HepG2 (cell line): ENCODE results near the gene IL1A. TPM values are rescaled to one million over a fixed set of nuclear protein-coding genes. Genes with fewer than 3 reads are reported as not detected.

Experiments
- BCL6 ChIP-seq: IDR thresholded peaks from 2 replicates; pipeline ENCODE4 v1.6.1; 2016; ENCODE audit warnings: missing genetic modification reagents, missing compliant biosample characterization
- HIVEP1 ChIP-seq: sonication (generic); formaldehyde crosslinking; IDR thresholded peaks from 2 replicates; pipeline ENCODE4 v1.4.0; 2020; ENCODE audit warnings: mild to moderate bottlenecking, missing genetic modification reagents
- RAD21 ChIP-seq: fragments of 450-650 bp; formaldehyde crosslinking; IDR thresholded peaks from 2 replicates; pipeline ENCODE4 v1.5.0; 2020; ENCODE audit warnings: mild to moderate bottlenecking
- REPIN1 ChIP-seq: sonication (generic); formaldehyde crosslinking; IDR thresholded peaks from 2 replicates; pipeline ENCODE4 v1.8.0; 2022; ENCODE audit warnings: missing genetic modification reagents, low read depth, mild to moderate bottlenecking, borderline replicate concordance
- SPEN ChIP-seq: sonication (generic); formaldehyde crosslinking; IDR thresholded peaks from 2 replicates; pipeline ENCODE4 v1.5.1; 2020; ENCODE audit warnings: low read depth, mild to moderate bottlenecking, missing genetic modification reagents
- XRCC5 ChIP-seq: fragments of 200-400 bp; formaldehyde crosslinking; optimal IDR thresholded peaks from 2 replicates; pipeline ENCODE3; 2017; ENCODE audit warnings: mild to moderate bottlenecking, low read length
- ZNF468 ChIP-seq: sonication (generic); formaldehyde crosslinking; IDR thresholded peaks from 2 replicates; pipeline ENCODE4 v1.8.0; 2022; ENCODE audit warnings: mild to moderate bottlenecking, moderate library complexity, missing genetic modification reagents
- ZNF546 ChIP-seq: sonication (generic); formaldehyde crosslinking; conservative IDR thresholded peaks from 2 replicates; pipeline ENCODE4 v1.8.1; 2023; ENCODE audit warnings: mild to moderate bottlenecking, missing genetic modification reagents
- ZNF878 ChIP-seq: sonication (generic); formaldehyde crosslinking; IDR thresholded peaks from 2 replicates; pipeline ENCODE4 v1.8.1; 2023; ENCODE audit warnings: mild to moderate bottlenecking, missing genetic modification reagents, moderate library complexity
- polyA plus RNA-seq, 8 experiments: library from polyadenylated mRNA; depleted of rRNA in 3 of 8; stranded (reverse) in 7 of 8; unstranded in 1 of 8; fragments of >200 nt; fragmentation: Illumina TruSeq in 4 of 8; extraction: Trizol in 4 of 8; gene quantifications; 2 replicates each; pipeline versions ENCODE4 v1.2.1 to v1.2.3, GENCODE V29; 2011 to 2016; ENCODE audit warnings: low read depth in 4 of 8, missing spikeins in 1 of 8, mixed read lengths in 1 of 8; ENCODE audit not compliant: insufficient read depth in 1 of 8
- total RNA-seq, 5 experiments: library from RNA; depleted of rRNA; stranded (reverse); fragments of >200 nt; fragmentation: Illumina TruSeq; extraction: Trizol; gene quantifications; 2 replicates each; pipeline ENCODE4 v1.2.3, GENCODE V29; 2016; ENCODE audit warnings: low read depth in 1 of 5
- TF ChIP-seq, protein P1 (sequence below): IDR thresholded peaks from 2 replicates; pipeline ENCODE4 v1.4.0; 2020; ENCODE audit warnings: mild to moderate bottlenecking, missing genetic modification reagents
- TF ChIP-seq, protein P2 (sequence below): sonication (generic); formaldehyde crosslinking; IDR thresholded peaks from 2 replicates; pipeline ENCODE4 v1.4.0; 2020; ENCODE audit warnings: mild to moderate bottlenecking, missing genetic modification reagents
- TF ChIP-seq, protein P3 (sequence below): sonication (generic); formaldehyde crosslinking; IDR thresholded peaks from 2 replicates; pipeline ENCODE4 v1.5.1; 2020; ENCODE audit warnings: mild to moderate bottlenecking, missing genetic modification reagents, borderline replicate concordance

IL1A gene
- total and polyA plus RNA-seq, 2 of the 13 experiments (the other 11 are each of a cell fraction or from before 2014, with no cell fraction given) = not detected

DNA sequence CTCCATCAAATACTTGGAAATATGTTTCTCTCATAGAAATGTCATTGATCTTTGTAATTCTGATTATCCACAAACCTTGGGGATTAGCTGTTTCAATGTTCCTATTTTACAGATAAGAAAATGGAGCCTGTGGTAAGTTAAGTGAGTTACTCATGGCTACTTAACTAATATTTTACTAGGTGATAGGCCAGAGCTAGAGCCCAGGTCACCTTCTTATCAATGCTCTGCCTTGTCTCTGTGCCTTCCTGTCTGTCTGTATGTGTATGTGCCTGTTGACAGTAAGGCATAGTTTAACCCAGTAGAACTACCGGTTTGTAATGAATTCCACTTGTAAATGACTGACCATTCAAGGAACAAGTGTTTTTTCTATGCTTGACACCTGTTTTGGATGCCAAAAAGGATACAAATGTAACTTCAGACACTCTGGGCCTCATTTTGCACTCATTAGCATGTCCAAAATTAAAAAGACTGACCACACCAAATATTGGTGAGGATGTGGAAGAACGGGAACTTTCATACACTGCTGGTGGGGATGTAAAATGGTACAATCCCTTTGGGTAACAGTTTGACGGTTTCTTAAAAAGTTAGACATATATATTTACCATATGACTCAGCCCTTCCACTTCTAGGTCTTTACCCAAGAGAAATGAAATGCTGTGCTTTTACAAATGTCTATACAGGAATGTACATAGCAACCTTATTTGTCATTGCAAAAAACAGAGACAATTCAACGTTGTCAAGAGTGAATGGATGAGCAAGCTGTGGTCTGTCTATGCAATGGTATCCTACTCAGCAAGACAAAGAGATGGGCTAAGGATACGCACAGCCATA is 19.6 kb upstream of the IL1A start (continued):
- TF ChIP-seq SPEN (CRISPR knock-in tag) (peak; percentile 62; the same call in 1 of the 2 replicates), ZNF878 (CRISPR knock-in tag) (peak; percentile 13; the same call in 1 of the 2 replicates), BCL6 (CRISPR knock-in tag) (peak; percentile 88), RAD21 (CRISPR knock-in tag) (no peak), REPIN1 (no peak), ZNF468 (no peak), HIVEP1 (CRISPR knock-in tag) (no peak), XRCC5 (no peak), ZNF546 (0 out of 2 replicates have a peak, but pooled peaks have one; percentile 34)
- TF ChIP-seq, protein P1, sequence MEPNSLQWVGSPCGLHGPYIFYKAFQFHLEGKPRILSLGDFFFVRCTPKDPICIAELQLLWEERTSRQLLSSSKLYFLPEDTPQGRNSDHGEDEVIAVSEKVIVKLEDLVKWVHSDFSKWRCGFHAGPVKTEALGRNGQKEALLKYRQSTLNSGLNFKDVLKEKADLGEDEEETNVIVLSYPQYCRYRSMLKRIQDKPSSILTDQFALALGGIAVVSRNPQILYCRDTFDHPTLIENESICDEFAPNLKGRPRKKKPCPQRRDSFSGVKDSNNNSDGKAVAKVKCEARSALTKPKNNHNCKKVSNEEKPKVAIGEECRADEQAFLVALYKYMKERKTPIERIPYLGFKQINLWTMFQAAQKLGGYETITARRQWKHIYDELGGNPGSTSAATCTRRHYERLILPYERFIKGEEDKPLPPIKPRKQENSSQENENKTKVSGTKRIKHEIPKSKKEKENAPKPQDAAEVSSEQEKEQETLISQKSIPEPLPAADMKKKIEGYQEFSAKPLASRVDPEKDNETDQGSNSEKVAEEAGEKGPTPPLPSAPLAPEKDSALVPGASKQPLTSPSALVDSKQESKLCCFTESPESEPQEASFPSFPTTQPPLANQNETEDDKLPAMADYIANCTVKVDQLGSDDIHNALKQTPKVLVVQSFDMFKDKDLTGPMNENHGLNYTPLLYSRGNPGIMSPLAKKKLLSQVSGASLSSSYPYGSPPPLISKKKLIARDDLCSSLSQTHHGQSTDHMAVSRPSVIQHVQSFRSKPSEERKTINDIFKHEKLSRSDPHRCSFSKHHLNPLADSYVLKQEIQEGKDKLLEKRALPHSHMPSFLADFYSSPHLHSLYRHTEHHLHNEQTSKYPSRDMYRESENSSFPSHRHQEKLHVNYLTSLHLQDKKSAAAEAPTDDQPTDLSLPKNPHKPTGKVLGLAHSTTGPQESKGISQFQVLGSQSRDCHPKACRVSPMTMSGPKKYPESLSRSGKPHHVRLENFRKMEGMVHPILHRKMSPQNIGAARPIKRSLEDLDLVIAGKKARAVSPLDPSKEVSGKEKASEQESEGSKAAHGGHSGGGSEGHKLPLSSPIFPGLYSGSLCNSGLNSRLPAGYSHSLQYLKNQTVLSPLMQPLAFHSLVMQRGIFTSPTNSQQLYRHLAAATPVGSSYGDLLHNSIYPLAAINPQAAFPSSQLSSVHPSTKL = peak; percentile 83
- TF ChIP-seq, protein P2, sequence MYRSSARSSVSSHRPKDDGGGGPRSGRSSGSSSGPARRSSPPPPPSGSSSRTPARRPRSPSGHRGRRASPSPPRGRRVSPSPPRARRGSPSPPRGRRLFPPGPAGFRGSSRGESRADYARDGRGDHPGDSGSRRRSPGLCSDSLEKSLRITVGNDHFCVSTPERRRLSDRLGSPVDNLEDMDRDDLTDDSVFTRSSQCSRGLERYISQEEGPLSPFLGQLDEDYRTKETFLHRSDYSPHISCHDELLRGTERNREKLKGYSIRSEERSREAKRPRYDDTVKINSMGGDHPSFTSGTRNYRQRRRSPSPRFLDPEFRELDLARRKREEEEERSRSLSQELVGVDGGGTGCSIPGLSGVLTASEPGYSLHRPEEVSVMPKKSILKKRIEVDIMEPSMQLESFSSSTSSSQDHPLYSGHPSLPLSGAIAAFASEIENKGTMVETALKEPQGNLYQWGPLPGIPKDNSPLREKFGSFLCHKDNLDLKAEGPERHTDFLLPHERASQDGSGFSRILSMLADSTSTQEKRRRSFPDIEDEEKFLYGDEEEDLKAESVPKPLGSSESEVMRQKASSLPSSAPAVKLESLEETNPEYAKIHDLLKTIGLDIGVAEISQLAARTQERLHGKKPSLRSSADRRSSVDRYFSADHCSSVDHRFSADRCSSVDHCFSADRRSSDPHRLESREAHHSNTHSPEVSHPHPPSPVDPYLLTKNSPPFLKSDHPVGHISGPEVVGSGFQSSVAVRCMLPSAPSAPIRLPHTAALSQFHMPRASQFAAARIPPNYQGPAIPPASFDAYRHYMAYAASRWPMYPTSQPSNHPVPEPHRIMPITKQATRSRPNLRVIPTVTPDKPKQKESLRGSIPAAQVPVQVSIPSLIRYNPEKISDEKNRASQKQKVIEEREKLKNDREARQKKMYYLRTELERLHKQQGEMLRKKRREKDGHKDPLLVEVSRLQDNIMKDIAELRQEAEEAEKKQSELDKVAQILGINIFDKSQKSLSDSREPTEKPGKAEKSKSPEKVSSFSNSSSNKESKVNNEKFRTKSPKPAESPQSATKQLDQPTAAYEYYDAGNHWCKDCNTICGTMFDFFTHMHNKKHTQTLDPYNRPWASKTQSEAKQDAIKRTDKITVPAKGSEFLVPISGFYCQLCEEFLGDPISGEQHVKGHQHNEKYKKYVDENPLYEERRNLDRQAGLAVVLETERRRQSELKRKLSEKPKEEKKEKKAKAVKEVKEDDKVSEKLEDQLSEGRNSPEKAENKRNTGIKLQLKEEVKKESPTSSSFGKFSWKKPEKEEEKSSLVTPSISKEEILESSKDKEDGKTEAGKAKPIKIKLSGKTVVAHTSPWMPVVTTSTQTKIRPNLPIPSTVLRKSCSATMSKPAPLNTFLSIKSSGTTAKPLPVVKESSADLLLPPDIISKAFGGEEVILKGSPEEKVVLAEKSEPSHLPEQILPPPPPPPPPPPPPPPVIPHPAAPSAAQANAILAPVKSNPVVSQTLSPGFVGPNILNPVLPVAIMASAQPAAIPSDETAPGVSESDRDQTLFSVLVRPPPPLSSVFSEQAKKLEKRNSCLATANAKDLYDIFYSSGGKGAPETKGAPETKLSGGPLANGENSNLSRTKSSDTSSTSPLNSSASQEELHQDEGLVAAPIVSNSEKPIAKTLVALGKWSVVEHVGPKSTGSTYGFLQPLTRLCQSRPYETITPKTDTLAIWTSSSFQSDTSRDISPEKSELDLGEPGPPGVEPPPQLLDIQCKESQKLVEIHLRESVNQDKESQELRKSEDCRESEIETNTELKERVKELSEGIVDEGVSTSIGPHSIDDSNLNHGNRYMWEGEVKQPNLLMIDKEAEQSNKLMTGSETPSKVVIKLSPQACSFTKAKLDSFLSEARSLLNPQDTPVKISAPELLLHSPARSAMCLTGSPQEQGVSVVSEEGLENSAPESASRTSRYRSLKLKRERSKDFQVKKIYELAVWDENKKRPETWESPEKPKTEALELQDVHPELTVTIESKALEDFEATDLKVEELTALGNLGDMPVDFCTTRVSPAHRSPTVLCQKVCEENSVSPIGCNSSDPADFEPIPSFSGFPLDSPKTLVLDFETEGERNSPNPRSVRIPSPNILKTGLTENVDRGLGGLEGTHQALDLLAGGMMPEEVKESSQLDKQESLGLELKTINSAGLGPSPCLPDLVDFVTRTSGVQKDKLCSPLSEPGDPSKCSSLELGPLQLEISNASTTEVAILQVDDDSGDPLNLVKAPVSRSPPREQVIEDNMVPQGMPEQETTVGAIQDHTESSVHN (CRISPR knock-in tag) = no peak
- TF ChIP-seq, protein P3, sequence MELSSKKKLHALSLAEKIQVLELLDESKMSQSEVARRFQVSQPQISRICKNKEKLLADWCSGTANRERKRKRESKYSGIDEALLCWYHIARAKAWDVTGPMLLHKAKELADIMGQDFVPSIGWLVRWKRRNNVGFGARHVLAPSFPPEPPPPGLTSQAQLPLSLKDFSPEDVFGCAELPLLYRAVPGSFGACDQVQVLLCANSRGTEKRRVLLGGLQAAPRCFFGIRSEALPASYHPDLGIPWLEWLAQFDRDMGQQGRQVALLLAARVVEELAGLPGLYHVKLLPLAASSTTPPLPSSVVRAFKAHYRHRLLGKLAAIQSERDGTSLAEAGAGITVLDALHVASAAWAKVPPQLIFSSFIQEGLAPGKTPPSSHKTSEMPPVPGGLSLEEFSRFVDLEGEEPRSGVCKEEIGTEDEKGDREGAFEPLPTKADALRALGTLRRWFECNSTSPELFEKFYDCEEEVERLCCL (CRISPR knock-in tag) = no peak
